HG03378 (cell line): ENCODE data around the gene ZSCAN5C.
"Not testable (repeated sequence)": the region's sequence is repeated elsewhere in the genome, so short reads cannot be mapped to it uniquely, and the experiment has no call there.

Experiments used
- ATAC-seq: cut with Tn5 transposase; IDR thresholded peaks from one replicate; pipeline ENCODE4 v1.9.1; 2021; ENCODE audit warnings: mild to moderate bottlenecking, moderate library complexity; ENCODE audit not compliant: unreplicated experiment

ZSCAN5C gene

GRCh38 chr19:56201973-56202372 is at the start of gene ZSCAN5C:
Gene ZSCAN5C, plus strand, starts transcription at chr19:56202273. Its CDS starts 3,641 bp downstream, at chr19:56205914.
- no peak for ATAC-seq

- ATAC-seq: no peak
These were observed 49.4 kb upstream of the ZSCAN5C start for GRCh38 chr19:56152644-56153043.

GRCh38 chr19:56153507-56153906 is 48.6 kb upstream of the ZSCAN5C start:
- no peak for ATAC-seq

GRCh38 chr19:56155124-56155687 is 46.9 kb upstream of the ZSCAN5C start:
- no peak for ATAC-seq

GRCh38 chr19:56156768-56157167 is 45.3 kb upstream of the ZSCAN5C start:
- ATAC-seq: no peak

GRCh38 chr19:56158170-56158757 is 43.8 kb upstream of the ZSCAN5C start:
- ATAC-seq: no peak

GRCh38 chr19:56159009-56159559 is 43.0 kb upstream of the ZSCAN5C start:
- no peak for ATAC-seq

- ATAC-seq: no peak
These were observed 42.3 kb upstream of the ZSCAN5C start for GRCh38 chr19:56159622-56160271.

- ATAC-seq: no peak
These were observed 40.5 kb upstream of the ZSCAN5C start for GRCh38 chr19:56161534-56161933.

GRCh38 chr19:56162258-56162657 is 39.8 kb upstream of the ZSCAN5C start:
- no peak for ATAC-seq

- ATAC-seq: no peak
These were observed 39.0 kb upstream of the ZSCAN5C start for GRCh38 chr19:56163097-56163496.

GRCh38 chr19:56167064-56167578 is 35.0 kb upstream of the ZSCAN5C start:
- ATAC-seq: no peak

- ATAC-seq: no peak
These were observed 31.8 kb upstream of the ZSCAN5C start for GRCh38 chr19:56170261-56170660.

- ATAC-seq: no peak
These were observed 28.0 kb upstream of the ZSCAN5C start for GRCh38 chr19:56174086-56174485.

- no peak for ATAC-seq
These were observed 27.5 kb upstream of the ZSCAN5C start for GRCh38 chr19:56174550-56174949.

GRCh38 chr19:56175861-56176307 is 26.2 kb upstream of the ZSCAN5C start, which contains the start of gene GALP:
Gene GALP, plus strand, starts transcription at chr19:56176008. Its CDS starts 1,101 bp downstream, at chr19:56177109.
- ATAC-seq: not testable (repeated sequence)

GRCh38 chr19:56176310-56176709 is 25.8 kb upstream of the ZSCAN5C start:
- not testable (repeated sequence) for ATAC-seq

- no peak for ATAC-seq
These were observed 25.2 kb upstream of the ZSCAN5C start for GRCh38 chr19:56176881-56177280.

GRCh38 chr19:56177564-56178243 is 24.4 kb upstream of the ZSCAN5C start:
- no peak for ATAC-seq

GRCh38 chr19:56189785-56190184 is 12.3 kb upstream of the ZSCAN5C start:
- ATAC-seq: no peak

- no peak for ATAC-seq
These were observed 11.0 kb upstream of the ZSCAN5C start for GRCh38 chr19:56191115-56191514.
